ENCODE data around the gene NOTCH1.

- TF ChIP-seq CTCF (IDR thresholded peaks at IDR 0.05; ENCODE audit: insufficient read depth, low read length) (no peak), GABPA (IDR thresholded peaks at IDR 0.05; ENCODE audit: low read depth) (no peak), POLR2AphosphoS5 (IDR thresholded peaks at IDR 0.05; ENCODE audit: low read depth) (no peak), REST (IDR thresholded peaks at IDR 0.05; ENCODE audit: insufficient replicate concordance, low read depth) (no peak), SPI1 (IDR thresholded peaks at IDR 0.05; ENCODE audit: borderline replicate concordance, low read depth) (no peak)
Measured at GRCh38 chr9:136526625-136527066, 19.2 kb downstream of the NOTCH1 start.

All from HL-60 (cell line).